Pancreas (tissue), 10 donors: ENCODE measurements around the gene CPED1. TPM values are rescaled to one million over a fixed set of nuclear protein-coding genes. Genes with fewer than 3 reads are reported as not detected.

Source experiments
- ATAC-seq, 4 donors: fragments of 200-7000 bp; cut with Tn5 transposase; one replicate each; pipeline versions ENCODE4 v1.8.0 to v1.9.1; 2020; ENCODE audit warnings: mild to moderate bottlenecking in 4 of 4, moderate library complexity in 4 of 4
- DNase-seq, 6 donors: peaks; one replicate each; pipeline ENCODE4 v3.0.0-alpha.2; 2020
- FAIRE-seq: peaks from 2 replicates; lab custom pipeline; 2012; peaks lifted over from hg19 to GRCh38; lab: Jason Lieb, UNC
- H3K27ac ChIP-seq, 4 donors: fragments of 200-600 bp; sonication (generic); 1 replicate in 3 of 4; 2 replicates in 1 of 4; pipeline versions ENCODE4 v1.5.0 to v1.8.0; 2020
- H3K27me3 ChIP-seq, 4 donors: fragments of 200-600 bp; one replicate each; pipeline ENCODE4 v1.8.0; 2021
- H3K36me3 ChIP-seq, 3 donors: fragments of 200-600 bp; sonication (generic) in 1 of 3; one replicate each; pipeline versions ENCODE4 v1.5.0 to v1.8.0; 2020 to 2021
- H3K4me1 ChIP-seq, 3 donors: fragments of 200-600 bp; one replicate each; pipeline ENCODE4 v1.8.0; 2021
- H3K4me3 ChIP-seq, 4 donors: fragments of 200-600 bp; sonication (generic) in 2 of 4; one replicate each; pipeline versions ENCODE4 v1.5.0 to v1.8.0; 2020 to 2021
- H3K9me3 ChIP-seq, 4 donors: fragments of 200-600 bp; one replicate each; pipeline ENCODE4 v1.8.0; 2021
- WGBS, 2 donors: extraction: QIAGEN DNeasy Blood & Tissue Kit; methylation state at CpG; one replicate each; pipeline ENCODE4 v1.1.7; 2013; 5-methylcytosine and 5-hydroxymethylcytosine counted together
- intact Hi-C, 3 donors: fragments of 100-400 bp; cut with DNase I; formaldehyde crosslinking; loops; one replicate each; pipeline versions ENCODE4 v1.11.1 to v1.14.2; 2022
- polyA plus RNA-seq, 2 donors: library from polyadenylated mRNA; stranded (reverse); fragments of 200-250 nt; gene quantifications; one replicate each; pipeline ENCODE4 v1.2.3, GENCODE V29; 2013
- total RNA-seq, 6 donors: library from RNA; stranded (reverse); fragmentation: NEBNext Ultra II Directional in 4 of 6; extraction: Animal tissue kit (Norgen Biotek cat#: 25700) in 4 of 6; gene quantifications; one replicate each; pipeline versions ENCODE4 v1.2.1 to v1.2.4, GENCODE V29; 2021 to 2023
- TF ChIP-seq, protein P1 (sequence below), 4 donors: fragments of 200-600 bp; sonication (generic) in 3 of 4; IDR thresholded peaks; one replicate each; pipeline versions ENCODE4 v1.5.0 to v1.8.0; 2021; ENCODE audit warnings: antibody characterized with exemption in 4 of 4
- donor health status: healthy with polysubstance abuse.
- donor health status: DM: no; HTN: no; CAD: no; lungs with moderate emphysema.
- donor health status: DM: no; HTN: no; CAD: no.
- donor health status: control.
- donor health status: control.
- donor health status: Bipolar disorder and iron deficiency.
- donor health status: DM: yes; HTN: yes; CAD: no.
- donor health status: DM: no; HTN: no; CAD: no.
- donor health status: DM: no; HTN: no; CAD: no.
- donor health status: DM: yes; HTN: yes; CAD: no.

Gene CPED1
- total and polyA plus RNA-seq, 8 donors: 0.57 to 6.1 (median 1.3) TPM

DNA sequence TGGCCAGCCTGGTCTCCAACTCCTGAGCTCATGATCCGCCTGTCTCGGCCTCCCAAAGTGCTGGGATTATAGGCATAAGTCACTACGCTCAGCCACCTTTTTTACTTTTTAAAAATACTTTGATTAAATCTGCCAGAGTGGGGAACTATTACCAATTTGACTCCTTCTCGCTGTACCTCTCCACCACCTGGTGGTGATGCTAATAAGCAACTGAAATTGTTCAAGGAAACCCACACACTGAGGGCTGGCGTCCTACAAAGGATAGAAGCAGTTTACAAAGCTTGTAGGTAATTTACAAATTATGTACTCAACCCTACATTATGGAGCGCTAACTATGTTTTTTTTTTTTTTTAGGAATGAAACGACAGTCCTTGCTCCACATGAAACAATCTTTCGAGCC, 111.1 kb downstream of the CPED1 start:
- no peak for DNase-seq
- no peak for FAIRE-seq
- intact Hi-C loops: no loop called here
- Histone ChIP-seq H3K4me1 (peaks cover 0 to 8% (median 0%) of the 10 kb centered on the region in 3 donors), H3K9me3 (no peaks in the 10 kb centered on the region), H3K4me3 (no peak overlapping the region), H3K27me3 (no peaks in the 10 kb centered on the region), H3K27ac (no peak overlapping the region), H3K36me3 (no peaks in the 10 kb centered on the region)
- no peak for ATAC-seq
- TF ChIP-seq, protein P1, sequence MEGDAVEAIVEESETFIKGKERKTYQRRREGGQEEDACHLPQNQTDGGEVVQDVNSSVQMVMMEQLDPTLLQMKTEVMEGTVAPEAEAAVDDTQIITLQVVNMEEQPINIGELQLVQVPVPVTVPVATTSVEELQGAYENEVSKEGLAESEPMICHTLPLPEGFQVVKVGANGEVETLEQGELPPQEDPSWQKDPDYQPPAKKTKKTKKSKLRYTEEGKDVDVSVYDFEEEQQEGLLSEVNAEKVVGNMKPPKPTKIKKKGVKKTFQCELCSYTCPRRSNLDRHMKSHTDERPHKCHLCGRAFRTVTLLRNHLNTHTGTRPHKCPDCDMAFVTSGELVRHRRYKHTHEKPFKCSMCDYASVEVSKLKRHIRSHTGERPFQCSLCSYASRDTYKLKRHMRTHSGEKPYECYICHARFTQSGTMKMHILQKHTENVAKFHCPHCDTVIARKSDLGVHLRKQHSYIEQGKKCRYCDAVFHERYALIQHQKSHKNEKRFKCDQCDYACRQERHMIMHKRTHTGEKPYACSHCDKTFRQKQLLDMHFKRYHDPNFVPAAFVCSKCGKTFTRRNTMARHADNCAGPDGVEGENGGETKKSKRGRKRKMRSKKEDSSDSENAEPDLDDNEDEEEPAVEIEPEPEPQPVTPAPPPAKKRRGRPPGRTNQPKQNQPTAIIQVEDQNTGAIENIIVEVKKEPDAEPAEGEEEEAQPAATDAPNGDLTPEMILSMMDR (IDR thresholded peaks at IDR 0.05): no peak
- WGBS, 2 donors: 84 to 91% methylated on average over 8 of the region's 8 CpGs

DNA sequence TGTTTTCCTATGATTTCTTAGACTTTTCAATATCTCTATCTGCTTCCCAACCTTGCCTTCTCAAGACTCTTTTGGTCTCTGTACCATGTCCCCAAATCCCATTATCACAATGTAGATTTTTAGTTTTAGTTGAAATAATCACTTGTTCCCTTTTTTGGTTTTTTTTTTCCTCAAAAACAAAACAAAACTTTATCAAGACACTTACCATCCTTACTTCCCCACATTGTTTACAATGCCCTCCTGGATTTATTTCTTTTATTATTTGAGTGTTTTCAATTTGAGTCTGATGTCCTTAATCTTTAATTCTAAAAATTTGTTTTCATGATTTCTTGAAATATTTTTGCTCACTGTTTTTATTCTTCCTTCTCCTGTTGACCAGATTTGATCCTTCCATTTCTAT, 112.6 kb downstream of the CPED1 start:
- H3K9me3 ChIP-seq: no peaks in the 10 kb centered on the region
- intact Hi-C loops: no loop called here
- FAIRE-seq: no peak

DNA sequence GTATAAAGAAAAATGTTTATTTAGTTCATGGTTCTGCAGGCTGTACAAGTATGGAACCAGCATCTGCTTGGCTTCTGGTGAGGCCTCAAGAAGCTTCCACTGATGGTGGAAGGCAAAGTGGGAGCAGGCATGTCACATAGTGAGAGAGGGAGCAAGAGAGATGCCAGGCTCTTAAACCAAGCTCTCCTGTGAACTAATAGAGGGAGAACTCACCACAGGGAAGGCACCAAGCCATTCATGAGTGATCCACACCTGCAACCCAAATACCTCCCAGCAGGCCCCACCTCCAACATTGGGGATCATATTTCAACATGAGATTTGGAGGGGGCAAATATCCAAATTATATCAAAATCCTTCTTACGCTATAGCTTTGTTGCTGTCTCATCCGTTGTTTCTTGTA, 113.1 kb downstream of the CPED1 start:
- Histone ChIP-seq H3K9me3 (no peaks in the 10 kb centered on the region), H3K4me3 (no peak overlapping the region), H3K36me3 (no peaks in the 10 kb centered on the region), H3K27me3 (no peaks in the 10 kb centered on the region), H3K27ac (no peak overlapping the region), H3K4me1 (peaks cover 0 to 8% (median 0%) of the 10 kb centered on the region in 3 donors)
- intact Hi-C loops: no loop called here
- FAIRE-seq (no peak), DNase-seq (no peak), ATAC-seq (no peak)
- WGBS, 2 donors: 85 to 93% methylated on average over 2 of the region's 2 CpGs
- TF ChIP-seq, protein P1 (IDR thresholded peaks at IDR 0.05): no peak

More for the DNA sequence above, 112.6 kb downstream of the CPED1 start:
- Histone ChIP-seq H3K4me1 (peaks cover 0 to 8% (median 0%) of the 10 kb centered on the region in 3 donors), H3K27me3 (no peaks in the 10 kb centered on the region), H3K4me3 (no peak overlapping the region), H3K27ac (no peak overlapping the region), H3K36me3 (no peaks in the 10 kb centered on the region)
- TF ChIP-seq, protein P1 (IDR thresholded peaks at IDR 0.05): no peak
- no peak for ATAC-seq
- no peak for DNase-seq

DNA sequence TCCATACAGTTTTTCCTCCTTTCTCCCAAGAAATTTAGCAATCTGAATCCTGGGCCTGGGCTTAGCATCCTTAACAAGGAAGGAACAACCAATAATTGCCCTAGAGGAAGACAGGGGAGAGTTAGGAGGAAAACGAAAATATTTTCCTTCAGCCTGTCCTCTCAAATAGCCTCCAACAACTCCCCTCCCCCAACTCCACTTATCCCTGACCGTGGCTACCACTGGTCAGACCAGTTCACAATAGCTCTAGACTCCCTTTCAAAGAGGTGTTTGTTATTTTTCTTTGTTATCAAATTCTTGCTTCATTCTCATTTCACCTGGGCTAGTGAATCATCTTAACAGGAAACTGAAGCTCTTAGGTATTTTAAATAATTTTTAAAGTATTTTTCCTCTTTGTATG, 114.1 kb downstream of the CPED1 start:
- intact Hi-C loops: no loop called here
- WGBS, 2 donors: 11 to 22% methylated on average over 2 of the region's 2 CpGs
- ATAC-seq: peak in 3 of 4 donors; percentile 48 to 81 (median 66)
- TF ChIP-seq, protein P1 (IDR thresholded peaks at IDR 0.05): no peak
- no peak overlapping the region for H3K27ac ChIP-seq
- H3K9me3 ChIP-seq: no peaks in the 10 kb centered on the region
- no peaks in the 10 kb centered on the region for H3K36me3 ChIP-seq
- no peak overlapping the region for H3K4me3 ChIP-seq
- H3K4me1 ChIP-seq: peaks cover 0 to 8% (median 0%) of the 10 kb centered on the region in 3 donors
- no peak for FAIRE-seq
- peak in 1 of 6 donors; percentile 18 for DNase-seq
- H3K27me3 ChIP-seq: no peaks in the 10 kb centered on the region

DNA sequence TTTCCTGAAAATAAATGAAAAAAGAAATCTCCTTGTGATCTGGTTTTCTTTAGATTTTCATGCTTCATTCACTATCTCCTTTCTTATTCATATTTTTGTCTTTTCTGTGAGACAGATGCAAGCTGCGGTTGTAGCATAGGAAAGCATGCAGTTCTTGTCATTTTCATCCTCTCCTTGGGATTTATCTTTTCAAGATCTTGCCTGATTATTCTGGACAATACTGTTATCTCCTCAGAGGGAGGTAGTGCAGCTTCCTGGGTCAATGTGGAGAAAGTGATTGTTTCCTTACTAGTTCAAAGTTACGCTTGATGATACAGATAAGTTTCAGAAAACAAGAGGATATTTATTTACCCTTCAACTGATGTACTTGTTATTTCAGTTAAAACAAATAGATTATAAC, 114.6 kb downstream of the CPED1 start:
- no peaks in the 10 kb centered on the region for H3K27me3 ChIP-seq
- no peaks in the 10 kb centered on the region for H3K36me3 ChIP-seq
- peaks cover 0 to 8% (median 0%) of the 10 kb centered on the region in 3 donors for H3K4me1 ChIP-seq
- intact Hi-C loops: no loop called here
- H3K4me3 ChIP-seq: no peak overlapping the region
- FAIRE-seq: no peak
- no peak for ATAC-seq
- DNase-seq: no peak
- no peaks in the 10 kb centered on the region for H3K9me3 ChIP-seq
- WGBS, 2 donors: 83 to 88% methylated on average over 2 of the region's 2 CpGs
- TF ChIP-seq, protein P1 (IDR thresholded peaks at IDR 0.05): no peak
- no peak overlapping the region for H3K27ac ChIP-seq
